Endothelial cell of umbilical vein (primary cell): Measurements from ENCODE around the gene OR2T12. TPM values are rescaled to one million over a fixed set of nuclear protein-coding genes. Genes with fewer than 3 reads are reported as not detected.
"Not testable (repeated sequence)": the region's sequence is repeated elsewhere in the genome, so short reads cannot be mapped to it uniquely, and the experiment has no call there.

ENCODE experiments used
- BruUV-seq: library from RNA; stranded (reverse); fragments of 400-500 nt; replicated peaks from 2 replicates; lab custom pipeline; 2021; lab: Mats Ljungman, UMichigan
- CTCF ChIA-PET: fragments of 300-600, 350-600 bp; sonication (Branson Sonifier 250); formaldehyde crosslinking; loops from one replicate; lab custom pipeline; 2021; ENCODE audit warnings: antibody characterized with exemption, inconsistent platforms; lab: Charles Lee
- POLR2A ChIA-PET: fragments of 300-600, 350-600 bp; sonication (Branson Sonifier 250); formaldehyde crosslinking; loops from one replicate; lab custom pipeline; 2021; ENCODE audit warnings: antibody characterized with exemption, inconsistent platforms; lab: Charles Lee
- DNase-seq: peaks from one replicate; pipeline ENCODE4 v3.0.0-alpha.2; 2011; ENCODE audit warnings: low read depth, low spot score
- FAIRE-seq: peaks from 2 replicates; lab custom pipeline; 2011; peaks lifted over from hg19 to GRCh38; lab: Jason Lieb, UNC
- H2AFZ ChIP-seq: 2 replicates; pipeline ENCODE4 v1.6.0; 2012; ENCODE audit warnings: low read depth, low read length, control low read depth, inconsistent platforms
- H3K27ac ChIP-seq: 2 replicates; pipeline ENCODE4 v1.5.1; 2011; ENCODE audit warnings: low read depth, mild to moderate bottlenecking, control low read depth, low read length, moderate library complexity; ENCODE audit not compliant: insufficient read depth
- H3K27me3 ChIP-seq, 2 experiments: 2 replicates each; pipeline versions ENCODE4 v1.6.0 to v1.6.1; 2011; ENCODE audit warnings: low read length in 2 of 2, mixed read lengths in 1 of 2; ENCODE audit not compliant: control insufficient read depth in 2 of 2, insufficient read depth in 2 of 2
- H3K36me3 ChIP-seq, 2 experiments: 2 replicates in 1 of 2; 3 replicates in 1 of 2; pipeline ENCODE4 v1.5.1; 2011; ENCODE audit warnings: low read length in 2 of 2, mild to moderate bottlenecking in 1 of 2, moderate library complexity in 1 of 2; ENCODE audit not compliant: control insufficient read depth in 2 of 2, insufficient read depth in 2 of 2; ENCODE audit errors: extremely low read depth in 1 of 2
- H3K4me1 ChIP-seq: 3 replicates; pipeline ENCODE4 v1.5.1; 2011; ENCODE audit warnings: mild to moderate bottlenecking, low read length; ENCODE audit not compliant: control insufficient read depth, insufficient read depth; ENCODE audit errors: extremely low read depth
- H3K4me2 ChIP-seq: 2 replicates; pipeline ENCODE4 v1.6.1; 2011; ENCODE audit warnings: low read length, control low read depth, mixed read lengths; ENCODE audit not compliant: insufficient read depth
- H3K4me3 ChIP-seq, 3 experiments: fragments of 200-600 bp in 1 of 3; sonication (generic), shearing (Covaris generic) in 1 of 3; replicated peaks in 1 of 3; 2 replicates each; pipeline ENCODE4 v1.5.1; 2011 to 2016; ENCODE audit warnings: control low read depth in 3 of 3, low read length in 3 of 3, mild to moderate bottlenecking in 2 of 3, inconsistent platforms in 1 of 3, low read depth in 1 of 3, moderate library complexity in 1 of 3; ENCODE audit not compliant: insufficient read depth in 1 of 3
- H3K79me2 ChIP-seq: 2 replicates; pipeline ENCODE4 v1.6.0; 2012; ENCODE audit warnings: low read length, inconsistent platforms; ENCODE audit not compliant: control insufficient read depth, insufficient read depth
- H3K9ac ChIP-seq: replicated peaks from 2 replicates; pipeline ENCODE3; 2011; ENCODE audit warnings: low read length, control low read depth; ENCODE audit not compliant: insufficient read depth; ENCODE audit errors: extremely low read depth
- H3K9me1 ChIP-seq: replicated peaks from 3 replicates; pipeline ENCODE4 v1.6.0; 2011; ENCODE audit warnings: mild to moderate bottlenecking, low read length; ENCODE audit not compliant: control insufficient read depth, insufficient read depth; ENCODE audit errors: extremely low read depth
- H3K9me3 ChIP-seq: replicated peaks from 2 replicates; pipeline ENCODE4 v1.5.1; 2012; ENCODE audit warnings: low read length, inconsistent platforms; ENCODE audit not compliant: control insufficient read depth, insufficient read depth
- H4K20me1 ChIP-seq: replicated peaks from 2 replicates; pipeline ENCODE3; 2011; ENCODE audit warnings: mild to moderate bottlenecking, low read length; ENCODE audit not compliant: control insufficient read depth, insufficient read depth; ENCODE audit errors: extremely low read depth
- EZH2 ChIP-seq: IDR thresholded peaks from 2 replicates; pipeline ENCODE4 v1.6.1; 2012; ENCODE audit warnings: borderline replicate concordance, low read depth, mild to moderate bottlenecking, moderate library complexity, low read length, inconsistent platforms; ENCODE audit not compliant: severe bottlenecking
- FOS ChIP-seq: IDR thresholded peaks from 2 replicates; pipeline ENCODE4 v1.6.1; 2011; ENCODE audit warnings: mild to moderate bottlenecking, low read length, moderate library complexity, borderline replicate concordance; ENCODE audit not compliant: insufficient read depth
- POLR2AphosphoS5 ChIP-seq: IDR thresholded peaks from 2 replicates; pipeline ENCODE4 v1.6.1; 2012; ENCODE audit warnings: low read depth, mild to moderate bottlenecking, control low read depth, low read length, moderate library complexity; ENCODE audit not compliant: insufficient read depth
- dilution Hi-C: fragments of 300-500 bp; cut with MboI; formaldehyde crosslinking; loops from one replicate; pipeline ENCODE4 v1.15.0; 2019; ENCODE audit warnings: low sequenced_read_pairs; ENCODE audit not compliant: extremely low pct_ligation_motif_present
- intact Hi-C: fragments of 100-400 bp; cut with micrococcal nuclease; formaldehyde crosslinking; loops from one replicate; pipeline ENCODE4 v1.10.0; 2022
- polyA plus RNA-seq, 4 experiments: library from polyadenylated mRNA; depleted of rRNA in 3 of 4; stranded (reverse) in 3 of 4; unstranded in 1 of 4; fragments of >200 nt; gene quantifications; 2 replicates each; pipeline versions ENCODE4 v1.2.1 to v1.2.3, GENCODE V29; 2011 to 2012; ENCODE audit warnings: missing spikeins in 1 of 4
- total RNA-seq: library from RNA; stranded (reverse); gene quantifications from 2 replicates; pipeline ENCODE4 v1.2.3, GENCODE V29; 2021
- TF ChIP-seq, protein P1 (sequence below), 2 donors: IDR thresholded peaks; 1 replicate in 1 of 2; 2 replicates in 1 of 2; pipeline ENCODE4 v1.5.1; 2011; ENCODE audit warnings: low read length in 2 of 2, mild to moderate bottlenecking in 2 of 2, moderate library complexity in 2 of 2, control low read depth in 1 of 2, inconsistent platforms in 1 of 2, low read depth in 1 of 2; ENCODE audit not compliant: insufficient read depth in 1 of 2; ENCODE audit errors: extremely low read depth in 1 of 2

OR2T12 gene
- total and polyA plus RNA-seq, 2 donors (not counting 3 experiments of a cell fraction or from before 2014, with no cell fraction given) = not detected

DNA sequence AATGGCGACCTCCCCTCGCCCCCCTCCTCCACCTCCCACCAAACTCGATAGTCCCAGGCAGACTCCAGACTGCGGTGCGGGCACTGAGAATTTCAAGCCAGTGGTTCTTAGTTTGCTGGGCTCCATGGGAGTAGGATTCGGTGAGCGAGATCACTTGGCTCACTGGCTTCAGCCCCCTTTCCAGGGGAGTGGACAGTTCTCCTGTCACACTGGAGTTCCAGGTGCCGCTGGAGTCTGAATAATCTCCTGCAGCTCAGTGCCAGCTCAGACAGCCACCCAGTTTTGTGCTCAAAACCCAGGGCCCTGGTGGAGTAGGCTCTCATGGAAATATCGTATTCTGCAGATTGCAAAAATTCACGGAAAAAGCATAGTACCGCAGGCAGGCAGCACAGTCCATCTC is 13.6 kb upstream of the OR2T12 start:
- POLR2A ChIA-PET = no interaction called here
- Histone ChIP-seq H2AFZ (no peak overlapping the region), H4K20me1 (no peaks in the 10 kb centered on the region), H3K27me3 (no peaks in the 10 kb centered on the region), H3K36me3 (no peaks in the 10 kb centered on the region), H3K4me3 (no peak overlapping the region), H3K9me1 (no peaks in the 10 kb centered on the region), H3K9ac (no peak overlapping the region), H3K27ac (no peak overlapping the region), H3K9me3 (no peaks in the 10 kb centered on the region), H3K79me2 (no peaks in the 10 kb centered on the region), H3K4me1 (no peaks in the 10 kb centered on the region), H3K4me2 (no peak overlapping the region)
- TF ChIP-seq FOS = no peak
- TF ChIP-seq EZH2 = no peak
- TF ChIP-seq, protein P1, sequence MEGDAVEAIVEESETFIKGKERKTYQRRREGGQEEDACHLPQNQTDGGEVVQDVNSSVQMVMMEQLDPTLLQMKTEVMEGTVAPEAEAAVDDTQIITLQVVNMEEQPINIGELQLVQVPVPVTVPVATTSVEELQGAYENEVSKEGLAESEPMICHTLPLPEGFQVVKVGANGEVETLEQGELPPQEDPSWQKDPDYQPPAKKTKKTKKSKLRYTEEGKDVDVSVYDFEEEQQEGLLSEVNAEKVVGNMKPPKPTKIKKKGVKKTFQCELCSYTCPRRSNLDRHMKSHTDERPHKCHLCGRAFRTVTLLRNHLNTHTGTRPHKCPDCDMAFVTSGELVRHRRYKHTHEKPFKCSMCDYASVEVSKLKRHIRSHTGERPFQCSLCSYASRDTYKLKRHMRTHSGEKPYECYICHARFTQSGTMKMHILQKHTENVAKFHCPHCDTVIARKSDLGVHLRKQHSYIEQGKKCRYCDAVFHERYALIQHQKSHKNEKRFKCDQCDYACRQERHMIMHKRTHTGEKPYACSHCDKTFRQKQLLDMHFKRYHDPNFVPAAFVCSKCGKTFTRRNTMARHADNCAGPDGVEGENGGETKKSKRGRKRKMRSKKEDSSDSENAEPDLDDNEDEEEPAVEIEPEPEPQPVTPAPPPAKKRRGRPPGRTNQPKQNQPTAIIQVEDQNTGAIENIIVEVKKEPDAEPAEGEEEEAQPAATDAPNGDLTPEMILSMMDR (IDR thresholded peaks at IDR 0.05; ENCODE audit: extremely low read depth in 1 of 2, insufficient read depth in 1 of 2, low read depth in 1 of 2, low read length in 2 of 2) = no peak
- no peak for TF ChIP-seq POLR2AphosphoS5
- FAIRE-seq = no peak
- BruUV-seq = no TSS peak
- DNase-seq = no peak
- CTCF ChIA-PET = no interaction called here
- dilution Hi-C loops = no loop called here
- intact Hi-C loops = no loop called here

GRCh38 chr1:248306740-248307139 is 3.5 kb upstream of the OR2T12 start:
- H2AFZ ChIP-seq, BruUV-seq, intact Hi-C loops, H3K79me2 ChIP-seq, H3K27me3 ChIP-seq, H3K27ac ChIP-seq, H3K4me1 ChIP-seq, H3K36me3 ChIP-seq, H4K20me1 ChIP-seq, POLR2A ChIA-PET, dilution Hi-C loops, CTCF ChIA-PET, H3K9ac ChIP-seq, H3K9me3 ChIP-seq, H3K9me1 ChIP-seq, DNase-seq, FAIRE-seq, H3K4me2 ChIP-seq, H3K4me3 ChIP-seq: not testable (repeated sequence)
